Activated T-cell treated with anti-CD3 and anti-CD28 coated beads, Interleukin-2, amount 50 U/mL, for 24 hours (primary cell): ENCODE measurements around the gene FLYWCH2.
A peak's percentile ranks its signal among the peaks of the same experiment; 100 is the strongest.

Experiments used
- DNase-seq: peaks from one replicate; pipeline ENCODE4 v3.0.0-alpha.2; 2020
- H3K27ac Mint-ChIP-seq: 2 replicates; pipeline ENCODE4 v1.8.0; 2020; ENCODE audit warnings: mild to moderate bottlenecking, mixed read lengths
- H3K27me3 Mint-ChIP-seq: 2 replicates; pipeline ENCODE4 v1.8.0; 2020; ENCODE audit warnings: mixed read lengths
- H3K36me3 Mint-ChIP-seq: 2 replicates; pipeline ENCODE4 v1.8.0; 2020; ENCODE audit warnings: low read depth, mixed read lengths
- H3K4me1 Mint-ChIP-seq: 2 replicates; pipeline ENCODE4 v1.8.0; 2020; ENCODE audit warnings: low read depth, mixed read lengths
- H3K4me3 Mint-ChIP-seq: 2 replicates; pipeline ENCODE4 v1.8.0; 2020; ENCODE audit warnings: mild to moderate bottlenecking, moderate library complexity, mixed read lengths
- H3K9me3 Mint-ChIP-seq: 2 replicates; pipeline ENCODE4 v1.8.0; 2020; ENCODE audit warnings: mixed read lengths

Gene FLYWCH2

DNA sequence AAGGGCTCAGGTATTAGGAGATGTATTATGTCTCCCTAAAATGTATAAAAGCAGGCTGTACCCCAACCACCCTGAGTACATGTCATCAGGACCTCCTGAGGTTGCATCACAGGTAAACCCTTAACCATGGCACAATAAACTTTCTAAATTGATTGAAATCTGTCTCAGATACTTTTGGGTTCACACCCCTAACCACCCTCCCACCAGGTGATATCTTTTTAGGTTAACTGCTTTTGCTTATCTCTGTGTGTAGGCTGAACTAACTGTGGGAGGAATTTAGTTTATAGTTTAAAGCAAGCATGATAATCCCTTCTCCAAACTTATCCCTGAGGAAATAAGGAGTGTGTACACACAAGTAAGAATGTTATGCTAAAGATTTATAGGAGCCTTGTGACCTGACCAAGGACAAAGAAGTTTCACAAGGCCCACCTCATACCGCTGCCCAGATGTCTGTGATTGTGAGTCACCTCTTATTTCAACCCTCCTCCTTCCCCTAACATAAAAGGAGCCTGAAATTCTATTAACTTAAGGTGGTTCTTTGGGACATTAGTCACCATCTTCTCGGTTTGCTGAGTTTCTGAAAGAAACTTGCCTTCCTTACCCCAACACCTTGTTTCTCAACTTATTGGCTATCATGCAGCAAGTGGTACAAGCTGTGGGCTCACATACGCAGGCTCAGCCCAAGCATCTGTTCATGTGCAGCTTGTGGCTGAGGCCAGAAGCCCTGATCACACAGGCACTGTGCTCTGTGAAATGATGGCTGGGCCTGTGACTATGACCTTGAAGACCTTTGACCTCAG, 36.3 kb upstream of the FLYWCH2 start:
- H3K9me3 Mint-ChIP-seq: peaks cover 3% of the 10 kb centered on the region
- H3K4me3 Mint-ChIP-seq: no peak overlapping the region
- no peak for DNase-seq
- peak overlapping the region; percentile 84 for H3K27ac Mint-ChIP-seq
- H3K36me3 Mint-ChIP-seq: no peaks in the 10 kb centered on the region
- peaks cover 4% of the 10 kb centered on the region for H3K27me3 Mint-ChIP-seq
- peaks cover 36% of the 10 kb centered on the region for H3K4me1 Mint-ChIP-seq

DNA sequence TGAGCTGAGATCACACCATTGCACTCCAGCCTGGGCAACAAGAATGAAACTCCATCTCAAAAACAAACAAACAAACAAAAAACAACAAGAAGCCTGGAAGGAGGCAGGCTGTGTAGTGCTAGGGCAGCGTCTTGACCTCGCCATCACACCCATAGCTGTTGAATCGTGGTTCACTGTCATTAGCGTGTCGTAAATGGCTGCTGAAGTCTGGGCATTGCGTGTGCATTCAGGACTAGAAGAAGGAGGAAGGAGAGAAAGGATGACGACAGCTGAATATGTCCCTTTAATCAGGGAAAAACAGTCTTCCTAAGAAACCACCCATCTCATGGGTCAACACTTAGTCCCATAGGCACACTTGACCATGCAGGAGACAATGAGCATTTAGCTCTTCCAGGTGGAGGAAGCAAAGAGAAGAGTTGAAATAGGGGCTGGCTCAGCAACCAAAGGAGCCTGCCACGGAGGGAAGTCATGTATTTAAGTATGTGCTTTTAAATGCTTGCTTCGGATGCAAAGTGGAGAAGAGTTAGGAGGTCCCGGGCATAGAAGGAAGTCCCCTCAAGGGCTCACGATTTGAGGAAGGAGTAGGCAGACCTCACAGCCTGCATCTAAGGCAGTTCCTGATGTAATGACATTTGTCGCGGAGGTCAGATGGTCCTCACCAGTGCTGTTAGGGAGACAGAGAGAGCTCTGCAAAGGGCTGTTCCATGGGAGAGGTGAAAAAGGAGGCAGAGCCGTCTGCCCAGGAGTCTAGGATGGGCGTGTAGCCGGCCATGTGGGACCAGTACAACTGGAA, 33.9 kb upstream of the FLYWCH2 start:
- H3K36me3 Mint-ChIP-seq: no peaks in the 10 kb centered on the region
- H3K4me1 Mint-ChIP-seq: peaks cover 25% of the 10 kb centered on the region
- H3K9me3 Mint-ChIP-seq: peaks cover 2% of the 10 kb centered on the region
- H3K27ac Mint-ChIP-seq: no peak overlapping the region
- peaks cover 4% of the 10 kb centered on the region for H3K27me3 Mint-ChIP-seq
- no peak for DNase-seq
- H3K4me3 Mint-ChIP-seq: no peak overlapping the region

DNA sequence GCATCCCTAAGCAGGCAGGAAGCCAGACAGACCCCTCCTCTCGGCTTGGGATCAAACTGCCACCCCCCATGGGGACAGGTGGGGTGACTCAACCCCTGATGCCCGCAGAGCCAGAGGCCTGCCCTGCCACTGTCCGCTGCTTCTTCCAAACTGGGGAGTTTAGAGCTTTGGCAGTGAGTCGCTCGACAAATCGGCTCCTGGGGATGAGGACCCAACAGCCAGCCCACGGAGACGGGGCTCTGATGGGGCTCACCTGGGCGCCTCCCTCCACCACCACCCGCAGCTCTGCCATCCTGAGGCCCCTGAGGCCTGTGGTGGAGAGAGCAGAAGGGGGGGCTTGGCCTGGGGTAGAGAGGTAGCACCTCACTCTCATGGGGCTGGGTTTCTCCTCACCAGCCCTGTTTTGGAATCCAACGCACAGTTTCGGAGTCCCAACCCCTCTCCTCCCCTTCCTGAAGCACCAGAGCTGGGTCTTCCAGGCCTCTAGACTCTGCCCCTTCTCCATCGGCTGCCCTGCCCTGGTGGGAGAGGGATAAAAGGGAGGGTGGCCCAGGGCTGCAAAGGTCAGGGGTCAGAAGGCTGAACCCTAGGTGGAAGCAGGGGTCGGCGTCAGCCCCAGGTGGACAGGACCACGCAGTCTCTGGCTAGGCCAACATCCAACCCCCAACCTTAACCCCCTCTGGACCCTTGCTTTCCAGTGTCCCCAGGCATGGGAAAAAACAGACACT, 30.8 kb upstream of the FLYWCH2 start:
- H3K27ac Mint-ChIP-seq: no peak overlapping the region
- peaks cover 4% of the 10 kb centered on the region for H3K27me3 Mint-ChIP-seq
- no peaks in the 10 kb centered on the region for H3K36me3 Mint-ChIP-seq
- no peak for DNase-seq
- H3K9me3 Mint-ChIP-seq: peaks cover 9% of the 10 kb centered on the region
- H3K4me1 Mint-ChIP-seq: peaks cover 5% of the 10 kb centered on the region
- no peak overlapping the region for H3K4me3 Mint-ChIP-seq

DNA sequence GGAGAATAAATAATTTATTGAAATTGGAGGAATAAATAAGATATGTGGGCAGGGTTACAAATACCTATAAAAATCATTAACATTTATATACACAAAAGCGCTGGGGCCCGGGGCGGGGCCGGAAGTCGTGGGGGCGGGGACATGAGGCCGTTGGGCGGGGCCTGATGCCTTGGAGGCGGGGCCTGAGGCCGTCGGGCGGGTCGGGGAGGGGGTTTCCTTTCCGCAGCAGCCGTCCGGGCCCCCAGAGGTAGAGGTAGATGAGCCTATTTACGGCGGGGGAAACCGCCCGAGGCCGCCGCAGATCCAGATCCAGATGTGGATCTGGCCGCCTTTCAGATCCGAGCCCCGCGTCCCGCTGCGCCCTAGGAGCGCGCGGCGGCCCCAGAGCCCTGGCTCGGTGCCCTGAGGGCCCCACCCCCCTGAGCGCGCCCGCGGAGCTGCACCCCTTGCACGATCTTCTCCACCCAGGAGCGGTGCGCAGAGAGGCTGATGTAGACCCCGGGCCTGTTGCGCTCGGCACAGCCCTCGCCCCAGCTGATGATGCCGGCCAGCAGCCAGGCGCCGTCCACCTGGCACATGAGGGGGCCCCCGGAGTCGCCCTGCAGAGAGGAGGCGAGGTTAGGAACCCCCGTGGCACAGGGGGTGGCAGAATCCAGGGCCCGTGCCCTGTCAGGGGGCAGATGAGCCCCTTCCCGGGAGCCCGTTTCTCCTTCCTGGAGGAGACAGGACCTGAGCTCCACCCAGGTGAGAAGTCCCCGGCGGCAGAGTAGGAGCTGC, 30.1 kb upstream of the FLYWCH2 start:
- Mint-ChIP-seq H3K27me3 (peaks cover 7% of the 10 kb centered on the region), H3K9me3 (peaks cover 9% of the 10 kb centered on the region), H3K4me1 (peaks cover 5% of the 10 kb centered on the region), H3K36me3 (no peaks in the 10 kb centered on the region), H3K4me3 (no peak overlapping the region), H3K27ac (no peak overlapping the region)
- no peak for DNase-seq

DNA sequence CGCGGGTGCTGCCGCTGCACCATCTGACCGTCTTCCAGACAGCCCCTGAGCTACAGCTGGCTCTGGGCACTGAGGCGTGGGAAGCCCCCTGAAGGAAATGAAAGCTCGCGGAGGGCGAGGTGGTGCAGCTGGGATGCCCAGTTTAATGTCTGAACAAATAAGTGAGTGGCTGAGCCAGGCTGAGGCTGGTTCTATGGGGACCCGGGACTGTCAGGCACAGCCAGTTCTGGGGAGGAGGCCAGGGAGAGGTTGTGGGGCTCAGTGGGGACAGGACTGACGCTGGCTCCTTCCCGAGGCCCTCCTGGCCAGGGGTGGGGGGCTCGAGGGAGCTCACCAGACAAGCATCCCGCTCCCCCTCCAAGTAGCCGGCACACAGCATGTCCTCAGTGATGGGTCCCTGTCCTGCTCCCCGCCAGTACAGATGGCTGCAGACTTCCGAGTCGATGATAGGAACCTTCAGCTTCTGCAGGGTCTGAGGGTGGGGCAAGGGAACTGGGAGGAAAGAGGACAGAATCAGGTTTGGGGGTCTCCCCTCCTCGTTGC, 29.4 kb upstream of the FLYWCH2 start:
- Mint-ChIP-seq H3K36me3 (no peaks in the 10 kb centered on the region), H3K27me3 (peaks cover 7% of the 10 kb centered on the region)

DNA sequence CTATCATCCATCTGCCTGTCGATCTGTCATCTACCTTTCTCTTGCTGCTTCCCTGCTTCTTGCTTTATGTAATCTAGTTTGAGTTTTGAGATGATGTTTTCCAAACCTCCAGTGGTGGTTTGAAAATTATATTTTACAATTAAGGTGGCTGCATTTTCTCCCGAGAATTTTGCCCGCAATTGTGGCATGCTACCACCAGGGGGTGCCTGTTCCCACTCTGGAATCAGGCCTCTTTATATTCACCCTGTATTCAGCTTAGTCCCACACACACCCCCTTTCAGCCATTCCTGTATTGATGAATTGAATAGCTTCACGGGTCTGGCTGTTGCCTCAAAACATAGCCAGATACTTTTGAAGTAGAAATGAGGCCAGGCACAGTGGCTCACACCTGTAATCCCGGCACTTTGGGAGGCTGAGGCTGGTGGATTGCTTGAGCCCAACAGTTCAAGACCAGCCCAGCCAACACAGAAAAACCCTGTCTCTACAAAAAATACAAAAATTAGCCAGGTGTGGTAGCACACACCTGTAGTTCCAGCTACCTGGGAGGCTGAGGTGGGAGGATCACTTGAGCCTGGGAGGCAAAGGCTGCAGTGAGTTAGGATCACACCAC, 28.2 kb upstream of the FLYWCH2 start:
- H3K27ac Mint-ChIP-seq: no peak overlapping the region

More for the DNA sequence above, 29.4 kb upstream of the FLYWCH2 start:
- Mint-ChIP-seq H3K4me3 (no peak overlapping the region), H3K27ac (no peak overlapping the region), H3K4me1 (peaks cover 5% of the 10 kb centered on the region), H3K9me3 (peaks cover 9% of the 10 kb centered on the region)
- no peak for DNase-seq

DNA sequence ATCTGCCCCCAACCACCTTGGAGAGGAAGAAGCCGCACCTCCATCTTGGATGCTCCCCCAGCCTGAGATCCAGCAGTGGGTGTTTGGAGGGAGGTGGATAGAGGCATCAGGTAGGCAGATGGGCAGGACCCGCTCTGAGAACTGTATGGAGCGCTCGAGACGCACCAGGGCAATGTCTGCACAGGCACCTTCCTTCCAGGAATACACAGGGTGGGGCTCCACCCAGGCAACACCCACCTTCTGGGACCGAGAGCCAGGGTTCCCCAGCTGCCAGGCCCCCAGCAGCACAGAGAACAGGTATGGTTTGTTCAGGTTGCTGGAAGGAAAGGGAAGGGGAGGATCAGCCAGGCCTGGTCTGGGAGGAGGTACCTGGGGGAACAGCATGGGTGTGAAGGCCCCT, 27.5 kb upstream of the FLYWCH2 start:
- no peaks in the 10 kb centered on the region for H3K36me3 Mint-ChIP-seq
- peaks cover 7% of the 10 kb centered on the region for H3K4me1 Mint-ChIP-seq
- H3K4me3 Mint-ChIP-seq: no peak overlapping the region
- H3K27me3 Mint-ChIP-seq: peaks cover 14% of the 10 kb centered on the region
- no peak for DNase-seq
- H3K9me3 Mint-ChIP-seq: peaks cover 9% of the 10 kb centered on the region
- no peak overlapping the region for H3K27ac Mint-ChIP-seq

More for the DNA sequence above, 28.2 kb upstream of the FLYWCH2 start:
- H3K27me3 Mint-ChIP-seq: peaks cover 10% of the 10 kb centered on the region
- H3K4me1 Mint-ChIP-seq: peaks cover 7% of the 10 kb centered on the region
- no peak for DNase-seq
- H3K9me3 Mint-ChIP-seq: peaks cover 9% of the 10 kb centered on the region
- H3K36me3 Mint-ChIP-seq: no peaks in the 10 kb centered on the region
- no peak overlapping the region for H3K4me3 Mint-ChIP-seq

DNA sequence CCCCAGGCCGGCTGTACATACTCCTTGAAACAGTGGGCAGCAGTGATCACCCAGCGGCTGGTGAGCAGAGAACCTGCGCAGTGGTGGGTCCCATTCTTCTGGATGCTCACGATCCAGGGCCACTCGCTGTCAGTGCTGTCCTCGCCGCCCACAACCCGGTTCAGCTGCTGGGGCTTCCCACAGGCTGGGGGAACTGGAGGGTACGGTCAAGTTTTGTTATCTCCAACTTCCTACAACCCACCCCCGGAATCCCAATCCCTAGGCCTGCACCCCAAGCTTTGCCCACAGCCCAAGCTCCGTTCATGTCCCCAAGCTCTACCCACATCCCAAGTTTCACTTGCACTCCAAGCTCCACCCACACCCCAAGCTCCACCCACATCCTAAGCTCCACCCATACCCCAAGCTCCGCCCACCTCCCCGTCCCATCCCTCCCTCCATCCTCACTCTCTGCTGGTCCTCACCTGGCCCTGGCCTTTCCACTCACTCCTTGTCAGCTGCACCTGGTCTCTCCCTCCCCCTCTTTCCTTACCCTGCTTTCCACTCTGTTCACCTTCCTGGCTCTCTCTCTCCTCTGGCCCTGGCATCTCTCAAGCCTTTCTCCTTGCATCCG, 26.8 kb upstream of the FLYWCH2 start:
- DNase-seq: peak; percentile 62
- H3K4me3 Mint-ChIP-seq: no peak overlapping the region
- H3K36me3 Mint-ChIP-seq: no peaks in the 10 kb centered on the region
- no peak overlapping the region for H3K27ac Mint-ChIP-seq
- H3K27me3 Mint-ChIP-seq: peaks cover 16% of the 10 kb centered on the region
- peaks cover 9% of the 10 kb centered on the region for H3K9me3 Mint-ChIP-seq
- peaks cover 7% of the 10 kb centered on the region for H3K4me1 Mint-ChIP-seq

DNA sequence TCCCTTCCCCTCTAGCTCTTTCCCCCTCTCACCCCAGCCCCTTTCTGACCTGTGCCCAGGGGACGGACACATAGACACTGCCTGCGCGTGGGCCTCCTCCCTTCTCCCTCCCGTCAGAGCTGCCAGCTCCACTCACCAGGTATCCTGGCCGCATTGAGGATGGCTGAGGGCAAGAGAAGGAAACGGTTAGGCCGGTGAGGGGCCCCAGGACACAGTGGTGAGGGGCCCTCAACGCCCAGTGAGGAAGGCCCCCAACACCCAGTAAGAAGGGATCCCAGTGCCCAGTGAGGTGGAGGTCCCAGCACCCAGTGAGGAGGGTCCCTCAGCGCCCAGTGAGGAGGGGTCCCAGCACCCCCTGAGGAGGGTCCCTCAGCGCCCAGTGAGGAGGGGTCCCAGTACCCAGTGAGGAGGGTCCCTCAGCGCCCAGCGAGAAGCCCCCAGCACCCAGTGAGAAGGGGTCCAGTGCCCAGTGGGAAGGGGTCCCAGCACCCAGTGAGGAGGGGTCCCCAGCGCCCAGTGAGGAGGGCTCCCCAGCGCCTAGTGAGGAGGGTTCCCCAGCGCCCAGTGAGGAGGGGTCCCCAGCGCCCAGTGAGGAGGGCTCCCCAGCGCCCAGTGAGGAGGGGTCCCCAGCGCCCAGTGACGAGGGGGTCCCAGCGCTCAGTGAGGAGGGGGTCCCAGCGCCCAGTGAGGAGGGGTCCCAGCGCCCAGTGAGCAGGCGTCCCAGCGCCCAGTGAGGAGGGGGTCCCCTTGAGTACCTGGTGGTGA, 26.1 kb upstream of the FLYWCH2 start:
- peaks cover 21% of the 10 kb centered on the region for H3K27me3 Mint-ChIP-seq
- H3K36me3 Mint-ChIP-seq: no peaks in the 10 kb centered on the region
- peaks cover 9% of the 10 kb centered on the region for H3K9me3 Mint-ChIP-seq
- no peak for DNase-seq
- H3K4me1 Mint-ChIP-seq: peaks cover 7% of the 10 kb centered on the region
- H3K4me3 Mint-ChIP-seq: no peak overlapping the region
- H3K27ac Mint-ChIP-seq: no peak overlapping the region

DNA sequence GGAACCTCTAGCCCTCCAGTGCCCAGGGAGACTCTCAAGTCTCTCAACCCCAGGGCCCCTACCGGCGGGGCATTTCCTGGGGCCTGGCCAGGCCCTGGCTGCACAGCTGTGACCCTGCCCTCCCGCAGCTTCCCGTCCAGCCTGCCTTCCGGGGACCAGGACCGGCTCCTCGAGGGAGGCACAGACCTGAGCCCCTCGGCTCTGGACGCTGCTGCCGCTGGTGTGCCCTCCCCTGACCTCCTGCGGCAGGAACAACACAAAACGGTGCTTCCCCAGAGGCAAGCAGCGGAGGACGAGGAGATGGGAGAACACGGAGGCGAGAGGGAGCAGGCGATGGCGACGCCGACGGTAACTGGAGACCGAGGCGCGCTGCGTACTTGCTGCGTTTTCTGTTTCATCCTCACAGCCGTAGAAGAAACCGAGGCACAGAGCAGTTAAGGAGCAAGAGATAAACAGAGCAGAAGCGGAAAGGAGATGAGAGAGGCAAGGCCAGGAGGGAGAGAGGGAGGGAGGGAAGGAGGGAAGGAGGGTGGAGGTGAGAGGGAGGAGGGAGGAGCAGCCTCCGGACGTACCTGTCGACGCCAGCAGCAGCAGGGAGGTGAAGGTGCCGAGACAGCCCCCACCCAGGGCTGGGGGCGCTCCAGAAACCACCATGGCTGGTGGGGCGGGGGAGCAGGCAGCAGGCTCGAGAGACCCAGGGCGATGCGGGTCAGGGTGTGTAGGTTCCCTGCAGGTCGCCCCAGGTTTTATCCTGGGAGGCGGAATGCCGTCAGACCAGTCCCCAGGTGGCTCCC, 25.4 kb upstream of the FLYWCH2 start, which contains the start of gene PRSS22:
Gene PRSS22, minus strand, starts transcription at position 720 of the 794 bp plus-strand sequence. Its CDS starts 66 bp downstream, at position 654.
- Mint-ChIP-seq H3K4me3 (peak within 1 kb of the TSS; percentile 73), H3K36me3 (no peaks in the 10 kb centered on the region), H3K9me3 (peaks cover 9% of the 10 kb centered on the region), H3K27ac (peak within 1 kb of the TSS; percentile 82), H3K4me1 (peaks cover 7% of the 10 kb centered on the region), H3K27me3 (peaks cover 21% of the 10 kb centered on the region)
- peak; percentile 50 for DNase-seq

DNA sequence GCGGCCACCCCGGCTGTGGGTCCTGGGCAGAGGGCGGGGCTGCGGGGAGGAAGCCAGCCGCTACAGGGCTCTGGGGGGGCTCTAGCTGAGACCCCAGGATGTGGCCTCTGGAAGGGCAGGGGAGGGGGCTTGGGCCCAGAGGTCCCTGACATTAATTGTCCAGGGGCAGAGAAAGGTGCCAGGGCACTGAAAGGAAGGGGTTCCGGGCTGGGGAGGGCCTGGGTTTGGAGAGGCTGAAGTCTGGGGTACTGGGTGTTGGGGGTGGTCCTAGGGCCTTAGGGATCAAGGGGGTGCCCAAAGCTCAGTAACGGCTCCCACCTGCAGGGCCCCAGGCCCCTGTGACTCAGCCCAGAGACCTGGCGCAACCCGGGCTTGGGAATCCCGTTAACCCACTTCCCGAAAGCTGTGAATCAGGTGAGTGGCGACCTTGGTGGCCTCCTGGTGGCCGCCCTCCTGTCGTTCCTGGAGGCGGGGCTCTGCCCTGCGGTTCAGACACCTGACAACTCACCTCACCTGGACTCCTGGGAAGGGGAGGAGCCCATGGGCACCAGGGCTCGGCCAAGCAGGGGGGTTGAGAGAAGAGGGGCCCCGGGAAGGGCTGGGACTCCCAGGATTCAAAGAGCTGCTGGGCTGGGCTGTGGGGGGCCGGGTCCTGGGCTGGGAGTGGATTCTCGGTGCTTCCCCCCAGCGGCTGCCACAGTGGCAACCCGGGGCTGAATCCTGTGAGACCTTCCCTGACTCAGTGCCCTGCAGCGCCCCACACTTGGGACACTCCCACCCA, 24.6 kb upstream of the FLYWCH2 start:
- peaks cover 7% of the 10 kb centered on the region for H3K4me1 Mint-ChIP-seq
- no peak for DNase-seq
- H3K4me3 Mint-ChIP-seq: no peak overlapping the region
- H3K9me3 Mint-ChIP-seq: peaks cover 9% of the 10 kb centered on the region
- H3K36me3 Mint-ChIP-seq: no peaks in the 10 kb centered on the region
- H3K27ac Mint-ChIP-seq: no peak overlapping the region
- peaks cover 21% of the 10 kb centered on the region for H3K27me3 Mint-ChIP-seq
